HEK293 (cell line): Measurements from ENCODE around the gene C8B.

ENCODE experiments used
- CTCF ChIA-PET: fragments of 350-600 bp; formaldehyde crosslinking; extraction: SDS; loops from one replicate; lab custom pipeline; 2021; ENCODE audit warnings: antibody characterized with exemption; lab: Yijun Ruan, JAX
- POLR2A ChIA-PET: fragments of 300-600 bp; formaldehyde crosslinking; extraction: SDS; loops from one replicate; lab custom pipeline; 2020; ENCODE audit warnings: antibody characterized with exemption, inconsistent platforms; lab: Yijun Ruan, JAX
- H3K27ac ChIP-seq: fragments of 200-500 bp; sonication (Bioruptor generic); 2 replicates; pipeline ENCODE4 v1.5.1; 2014; ENCODE audit warnings: low read depth, low read length, control low read depth, inconsistent platforms; ENCODE audit errors: extremely low read depth
- H3K36me3 ChIP-seq, 2 experiments: fragments of 200-500 bp in 1 of 2; sonication (Bioruptor generic) in 1 of 2; 1 replicate in 1 of 2; 2 replicates in 1 of 2; pipeline ENCODE4 v1.5.1; 2014 to 2017; ENCODE audit warnings: inconsistent platforms in 2 of 2, low read length in 2 of 2; ENCODE audit not compliant: control insufficient read depth in 2 of 2, insufficient read depth in 1 of 2
- H3K4me1 ChIP-seq: fragments of 200-500 bp; sonication (Bioruptor generic); 2 replicates; pipeline ENCODE4 v1.5.1; 2014; ENCODE audit warnings: mild to moderate bottlenecking, low read length, inconsistent platforms; ENCODE audit not compliant: control insufficient read depth, insufficient read depth
- H3K4me3 ChIP-seq: 2 replicates; pipeline ENCODE4 v1.5.1; 2011; ENCODE audit warnings: low read depth, mild to moderate bottlenecking, control low read depth, low read length, moderate library complexity
- H3K9me3 ChIP-seq: fragments of 200-500 bp; sonication (Bioruptor generic); 2 replicates; pipeline ENCODE4 v1.5.1; 2014; ENCODE audit warnings: low read depth, low read length, inconsistent platforms; ENCODE audit not compliant: control insufficient read depth, insufficient read depth
- BCL6B ChIP-seq: fragments of 450-650 bp; formaldehyde crosslinking; IDR thresholded peaks from 2 replicates; pipeline ENCODE4 v1.5.1; 2017; ENCODE audit warnings: missing biosample characterization, missing genetic modification characterization
- HOXD13 ChIP-seq: sonication (generic); formaldehyde crosslinking; IDR thresholded peaks from 2 replicates; pipeline ENCODE4 v1.8.0; 2022; ENCODE audit warnings: missing genetic modification reagents, borderline replicate concordance
- PRDM2 ChIP-seq: fragments of 450-650 bp; formaldehyde crosslinking; IDR thresholded peaks from 2 replicates; pipeline ENCODE4 v1.5.1; 2016; ENCODE audit warnings: missing biosample characterization, missing genetic modification characterization, borderline replicate concordance
- ZIC2 ChIP-seq: fragments of 450-650 bp; formaldehyde crosslinking; IDR thresholded peaks from 2 replicates; pipeline ENCODE4 v1.5.1; 2016; ENCODE audit warnings: missing biosample characterization, missing genetic modification characterization
- ZNF10 ChIP-seq: fragments of 450-650 bp; formaldehyde crosslinking; IDR thresholded peaks from 2 replicates; pipeline ENCODE4 v1.5.1; 2017; ENCODE audit warnings: missing biosample characterization, missing genetic modification characterization
- ZNF2 ChIP-seq: fragments of 450-650 bp; formaldehyde crosslinking; IDR thresholded peaks from 2 replicates; pipeline ENCODE4 v1.5.1; 2016; ENCODE audit warnings: missing biosample characterization, missing genetic modification characterization
- ZNF391 ChIP-seq: fragments of 450-650 bp; formaldehyde crosslinking; IDR thresholded peaks from 2 replicates; pipeline ENCODE4 v1.5.1; 2016; ENCODE audit warnings: low read depth, missing biosample characterization, missing genetic modification characterization, borderline replicate concordance
- ZNF404 ChIP-seq: fragments of 450-650 bp; formaldehyde crosslinking; IDR thresholded peaks from 2 replicates; pipeline ENCODE4 v1.5.1; 2017; ENCODE audit warnings: missing biosample characterization, missing genetic modification characterization
- ZNF596 ChIP-seq: fragments of 450-650 bp; IDR thresholded peaks from 2 replicates; pipeline ENCODE4 v1.5.0; 2018; ENCODE audit warnings: missing biosample characterization, mild to moderate bottlenecking, missing genetic modification characterization, moderate library complexity
- ZNF623 ChIP-seq: fragments of 450-650 bp; formaldehyde crosslinking; IDR thresholded peaks from 2 replicates; pipeline ENCODE4 v1.5.1; 2016; ENCODE audit warnings: missing biosample characterization, missing genetic modification characterization
- ZNF768 ChIP-seq: fragments of 450-650 bp; formaldehyde crosslinking; IDR thresholded peaks from 2 replicates; pipeline ENCODE4 v1.5.1; 2018; ENCODE audit warnings: missing biosample characterization, mild to moderate bottlenecking, missing genetic modification characterization
- ZNF792 ChIP-seq: fragments of 450-650 bp; formaldehyde crosslinking; IDR thresholded peaks from 2 replicates; pipeline ENCODE4 v1.5.1; 2016; ENCODE audit warnings: missing biosample characterization, missing genetic modification characterization
- ZNF830 ChIP-seq: fragments of 450-650 bp; IDR thresholded peaks from 2 replicates; pipeline ENCODE4 v1.5.0; 2018; ENCODE audit warnings: missing biosample characterization, missing genetic modification characterization, low read depth, mild to moderate bottlenecking, moderate library complexity
- ZNF837 ChIP-seq: fragments of 450-650 bp; formaldehyde crosslinking; IDR thresholded peaks from 2 replicates; pipeline ENCODE4 v1.5.1; 2016; ENCODE audit warnings: missing biosample characterization, missing genetic modification characterization
- ZSCAN18 ChIP-seq: fragments of 450-650 bp; formaldehyde crosslinking; IDR thresholded peaks from 2 replicates; pipeline ENCODE4 v1.5.1; 2016; ENCODE audit warnings: missing biosample characterization, missing genetic modification characterization
- TF ChIP-seq, protein P1 (sequence below): fragments of 450-650 bp; formaldehyde crosslinking; IDR thresholded peaks from 2 replicates; pipeline ENCODE4 v1.5.1; 2016; ENCODE audit warnings: missing biosample characterization, missing genetic modification characterization

C8B gene

GRCh38 chr1:56922507-56922906 is 43.3 kb downstream of the C8B start:
- ChIA-PET POLR2A (no interaction called here), CTCF (no interaction called here)
- Histone ChIP-seq H3K27ac (no peak overlapping the region), H3K4me3 (no peak overlapping the region), H3K9me3 (no peaks in the 10 kb centered on the region), H3K36me3 (no peaks in the 10 kb centered on the region), H3K4me1 (no peaks in the 10 kb centered on the region)
- TF ChIP-seq ZNF2 (tag by site-specific recombination): no peak
- TF ChIP-seq PRDM2 (tag by site-specific recombination): no peak
- no peak for TF ChIP-seq ZNF792 (tag by site-specific recombination)

DNA sequence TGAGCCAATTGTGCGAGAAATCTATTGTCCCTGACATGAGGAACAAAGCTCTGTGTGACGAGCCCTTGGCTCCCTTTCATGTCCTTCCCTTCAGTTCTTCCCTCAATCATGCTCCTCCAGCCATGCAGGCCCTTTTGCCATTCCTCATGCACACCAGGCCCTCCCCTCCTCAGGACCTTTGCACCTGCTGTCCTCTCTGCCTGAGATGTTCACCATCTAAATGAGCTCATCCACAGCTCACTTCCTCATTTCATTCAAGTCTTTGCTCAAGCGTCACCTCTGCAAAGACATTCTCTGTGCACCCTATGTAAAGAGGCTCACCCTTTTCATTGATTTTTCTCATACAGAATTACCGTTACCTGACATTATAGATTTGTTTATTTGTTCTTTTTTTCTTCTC is 43.7 kb downstream of the C8B start:
- ChIA-PET CTCF (no interaction called here), POLR2A (no interaction called here)
- TF ChIP-seq BCL6B (tag by site-specific recombination) (no peak), ZNF623 (tag by site-specific recombination) (peak; percentile 54)
- TF ChIP-seq, all 188 proteins: peak for 1
- Histone ChIP-seq H3K4me1 (no peaks in the 10 kb centered on the region), H3K9me3 (no peaks in the 10 kb centered on the region), H3K27ac (no peak overlapping the region), H3K36me3 (no peaks in the 10 kb centered on the region), H3K4me3 (no peak overlapping the region)

- Histone ChIP-seq H3K4me3 (no peak overlapping the region), H3K4me1 (no peaks in the 10 kb centered on the region), H3K9me3 (no peaks in the 10 kb centered on the region), H3K27ac (no peak overlapping the region), H3K36me3 (no peaks in the 10 kb centered on the region)
- ChIA-PET CTCF (no interaction called here), POLR2A (no interaction called here)
- TF ChIP-seq ZSCAN18 (tag by site-specific recombination) (no peak), ZNF391 (tag by site-specific recombination) (no peak), PRDM2 (tag by site-specific recombination) (no peak), ZNF10 (no peak), ZNF830 (no peak), HOXD13 (no peak), ZNF837 (no peak), ZIC2 (no peak), ZNF768 (tag by site-specific recombination) (no peak), ZNF596 (no peak), ZNF404 (tag by site-specific recombination) (no peak)
- TF ChIP-seq, protein P1, sequence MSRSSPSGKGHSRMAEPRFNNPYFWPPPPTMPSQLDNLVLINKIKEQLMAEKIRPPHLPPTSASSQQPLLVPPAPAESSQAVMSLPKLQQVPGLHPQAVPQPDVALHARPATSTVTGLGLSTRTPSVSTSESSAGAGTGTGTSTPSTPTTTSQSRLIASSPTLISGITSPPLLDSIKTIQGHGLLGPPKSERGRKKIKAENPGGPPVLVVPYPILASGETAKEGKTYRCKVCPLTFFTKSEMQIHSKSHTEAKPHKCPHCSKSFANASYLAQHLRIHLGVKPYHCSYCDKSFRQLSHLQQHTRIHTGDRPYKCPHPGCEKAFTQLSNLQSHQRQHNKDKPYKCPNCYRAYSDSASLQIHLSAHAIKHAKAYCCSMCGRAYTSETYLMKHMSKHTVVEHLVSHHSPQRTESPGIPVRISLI (tag by site-specific recombination): no peak
These were observed 44.3 kb downstream of the C8B start for GRCh38 chr1:56921479-56921878.
